HepG2 (cell line): Measurements from ENCODE around the gene CBFA2T2. TPM values are rescaled to one million over a fixed set of nuclear protein-coding genes. Genes with fewer than 3 reads are reported as not detected.

Experiments
- ATAC-seq: fragments of 200-7000 bp; cut with Tn5 transposase; 3 replicates; pipeline ENCODE4 v1.9.1; 2020; ENCODE audit warnings: mild to moderate bottlenecking, moderate library complexity
- BruUV-seq: library from RNA; stranded (reverse); fragments of 400-500 nt; replicated peaks from 2 replicates; lab custom pipeline; 2021; lab: Mats Ljungman, UMichigan
- CTCF ChIA-PET: fragments of 300-600 bp; formaldehyde crosslinking; extraction: SDS; loops from one replicate; lab custom pipeline; 2021; ENCODE audit warnings: low total read pairs, inconsistent platforms, low intra/inter-chr PET ratio; lab: Yijun Ruan, JAX
- POLR2A ChIA-PET: fragments of 350-600 bp; sonication (Branson Sonifier 250); formaldehyde crosslinking; loops from one replicate; lab custom pipeline; 2020; ENCODE audit warnings: antibody characterized with exemption, inconsistent platforms; lab: Yijun Ruan, JAX
- DNase-seq: peaks from one replicate; pipeline ENCODE4 v3.0.0-alpha.2; 2015; ENCODE audit warnings: low spot score
- FAIRE-seq: peaks from 3 replicates; lab custom pipeline; 2011; peaks lifted over from hg19 to GRCh38; lab: Jason Lieb, UNC
- H2AFZ ChIP-seq: one replicate; pipeline ENCODE4 v1.6.1; 2011; ENCODE audit warnings: low read length, inconsistent platforms
- H3K27ac ChIP-seq: fragments of 300-600 bp; 3 replicates; pipeline ENCODE4 v1.8.0; 2011; ENCODE audit warnings: mixed run types, mild to moderate bottlenecking, mixed read lengths, low read length, inconsistent platforms; ENCODE audit not compliant: insufficient read depth; ENCODE audit errors: extremely low read length
- H3K27me3 ChIP-seq, 2 experiments: fragments of 200-600 bp in 1 of 2; 2 replicates in 1 of 2; 3 replicates in 1 of 2; pipeline versions ENCODE4 v1.6.0 to v1.8.0; 2011; ENCODE audit warnings: low read length in 2 of 2, mild to moderate bottlenecking in 2 of 2, moderate library complexity in 2 of 2, inconsistent platforms in 1 of 2; ENCODE audit not compliant: insufficient read depth in 2 of 2, control insufficient read depth in 1 of 2
- H3K36me3 ChIP-seq, 2 experiments: fragments of 200-600 bp in 1 of 2; replicated peaks in 1 of 2; 2 replicates in 1 of 2; 3 replicates in 1 of 2; pipeline versions ENCODE4 v1.5.1 to v1.8.0; 2011; ENCODE audit warnings: low read length in 2 of 2, inconsistent platforms in 1 of 2; ENCODE audit not compliant: insufficient read depth in 2 of 2, control insufficient read depth in 1 of 2
- H3K4me1 ChIP-seq: 2 replicates; pipeline ENCODE4 v1.5.1; 2012; ENCODE audit warnings: low read length, inconsistent platforms; ENCODE audit not compliant: insufficient read depth
- H3K4me2 ChIP-seq: 2 replicates; pipeline ENCODE4 v1.6.0; 2011; ENCODE audit warnings: low read depth, low read length, inconsistent platforms
- H3K4me3 ChIP-seq, 3 experiments: fragments of 200-600 bp in 1 of 3; sonication (generic), shearing (Covaris generic) in 1 of 3; replicated peaks in 1 of 3; 2 replicates each; pipeline ENCODE4 v1.5.1; 2011 to 2016; ENCODE audit warnings: low read length in 3 of 3, inconsistent platforms in 2 of 3, low read depth in 2 of 3, mild to moderate bottlenecking in 2 of 3, control low read depth in 1 of 3, mixed read lengths in 1 of 3; ENCODE audit not compliant: insufficient read depth in 1 of 3
- H3K79me2 ChIP-seq: one replicate; pipeline ENCODE4 v1.6.1; 2011; ENCODE audit warnings: low read length, inconsistent platforms; ENCODE audit not compliant: insufficient read depth
- H3K9ac ChIP-seq: 2 replicates; pipeline ENCODE4 v1.6.0; 2011; ENCODE audit warnings: mild to moderate bottlenecking, low read depth, low read length, inconsistent platforms; ENCODE audit not compliant: insufficient read depth
- H3K9me3 ChIP-seq: 2 replicates; pipeline ENCODE4 v1.5.1; 2012; ENCODE audit warnings: mild to moderate bottlenecking, low read length
- H4K20me1 ChIP-seq: 2 replicates; pipeline ENCODE4 v1.6.0; 2011; ENCODE audit warnings: inconsistent platforms, mild to moderate bottlenecking, low read length, moderate library complexity; ENCODE audit not compliant: insufficient read depth
- MAFF ChIP-seq: IDR thresholded peaks from 2 replicates; pipeline ENCODE4 v1.6.1; 2011; ENCODE audit warnings: low read depth, low read length, improper control_type of control experiment
- REST ChIP-seq, 2 experiments: IDR thresholded peaks; 2 replicates each; pipeline ENCODE4 v1.6.1; 2011 to 2012; ENCODE audit warnings: low read length in 2 of 2, borderline replicate concordance in 1 of 2, low read depth in 1 of 2, mild to moderate bottlenecking in 1 of 2, moderate library complexity in 1 of 2
- TBL1XR1 ChIP-seq: fragments of 150-350 bp; IDR thresholded peaks from 2 replicates; pipeline ENCODE4 v1.6.1; 2014; ENCODE audit warnings: borderline replicate concordance, low read length; ENCODE audit not compliant: partially characterized antibody
- TCF7L2 ChIP-seq: IDR thresholded peaks from 2 replicates; pipeline ENCODE4 v1.6.1; 2011; ENCODE audit warnings: mild to moderate bottlenecking, low read depth, low read length, moderate library complexity
- TEAD2 ChIP-seq: sonication (generic); formaldehyde crosslinking; IDR thresholded peaks from 2 replicates; pipeline ENCODE4 v1.9.0; 2021; ENCODE audit warnings: missing genetic modification reagents
- ZNF556 ChIP-seq: sonication (generic); formaldehyde crosslinking; IDR thresholded peaks from 2 replicates; pipeline ENCODE4 v1.4.0; 2020; ENCODE audit warnings: mild to moderate bottlenecking, missing genetic modification reagents, borderline replicate concordance
- ZNF570 ChIP-seq: sonication (generic); formaldehyde crosslinking; IDR thresholded peaks from 2 replicates; pipeline ENCODE4 v1.4.0; 2020; ENCODE audit warnings: mild to moderate bottlenecking, missing genetic modification reagents, borderline replicate concordance
- ZNF7 ChIP-seq: IDR thresholded peaks from 2 replicates; pipeline ENCODE4 v1.6.1; 2016; ENCODE audit warnings: missing biosample characterization, missing genetic modification reagents
- ZNF768 ChIP-seq: sonication (generic); formaldehyde crosslinking; IDR thresholded peaks from 2 replicates; pipeline ENCODE4 v1.4.0; 2020; ENCODE audit warnings: missing genetic modification reagents
- WGBS: methylation state at CpG from one replicate; pipeline ENCODE4 v1.1.6; 2017; ENCODE audit warnings: low lambda C conversion rate; 5-methylcytosine and 5-hydroxymethylcytosine counted together
- in situ Hi-C: cut with HindIII; loops from 2 replicates; pipeline ENCODE4 v1.10.0; 2017; ENCODE audit warnings: low pct_unique_long_range_greater_than_20kb; ENCODE audit not compliant: extremely low pct_ligation_motif_present
- intact Hi-C: fragments of 100-400 bp; cut with micrococcal nuclease; formaldehyde crosslinking; loops from one replicate; pipeline ENCODE4 v1.10.0; 2022; ENCODE audit not compliant: unreplicated experiment
- polyA plus RNA-seq, 8 experiments: library from polyadenylated mRNA; depleted of rRNA in 3 of 8; stranded (reverse) in 7 of 8; unstranded in 1 of 8; fragments of >200 nt; fragmentation: Illumina TruSeq in 4 of 8; extraction: Trizol in 4 of 8; gene quantifications; 2 replicates each; pipeline versions ENCODE4 v1.2.1 to v1.2.3, GENCODE V29; 2011 to 2016; ENCODE audit warnings: low read depth in 4 of 8, missing spikeins in 1 of 8, mixed read lengths in 1 of 8; ENCODE audit not compliant: insufficient read depth in 1 of 8
- total RNA-seq, 5 experiments: library from RNA; depleted of rRNA; stranded (reverse); fragments of >200 nt; fragmentation: Illumina TruSeq; extraction: Trizol; gene quantifications; 2 replicates each; pipeline ENCODE4 v1.2.3, GENCODE V29; 2016; ENCODE audit warnings: low read depth in 1 of 5

Gene CBFA2T2
- total and polyA plus RNA-seq, 2 of the 13 experiments (the other 11 are each of a cell fraction or from before 2014, with no cell fraction given): 6.3 to 21.2 TPM

- no peak overlapping the region for H3K9ac ChIP-seq
- no peaks in the 10 kb centered on the region for H3K36me3 ChIP-seq
- H3K4me3 ChIP-seq: no peak overlapping the region
- ATAC-seq: no peak
- H3K9me3 ChIP-seq: no peaks in the 10 kb centered on the region
- H4K20me1 ChIP-seq: no peaks in the 10 kb centered on the region
- H3K4me2 ChIP-seq: no peak overlapping the region
- ChIA-PET CTCF (no interaction called here), POLR2A (no interaction called here)
- H3K27ac ChIP-seq: no peak overlapping the region
- DNase-seq: no peak
- BruUV-seq: no TSS peak
- H3K4me1 ChIP-seq: 0 out of 2 replicates have a peak, but pooled peaks cover 6% of the 10 kb centered on the region
- peaks cover 3% of the 10 kb centered on the region for H3K79me2 ChIP-seq
- in situ Hi-C loops: no loop called here
- H2AFZ ChIP-seq: no peak overlapping the region
- no peak for TF ChIP-seq TEAD2 (CRISPR knock-in tag)
- no peak for TF ChIP-seq TBL1XR1
- WGBS: 97% methylated on average over 3 of the region's 3 CpGs
- intact Hi-C loops: no loop called here
- FAIRE-seq: no peak
- no peaks in the 10 kb centered on the region for H3K27me3 ChIP-seq
These were observed 95.1 kb downstream of the CBFA2T2 start for GRCh38 chr20:33584976-33585375.

- no peaks in the 10 kb centered on the region for H3K36me3 ChIP-seq
- ATAC-seq (no peak), DNase-seq (no peak), FAIRE-seq (no peak)
- no peak overlapping the region for H2AFZ ChIP-seq
- TF ChIP-seq ZNF570 (CRISPR knock-in tag) (no peak), ZNF556 (no peak), TCF7L2 (no peak), REST (IDR thresholded peaks at IDR 0.05; ENCODE audit: borderline replicate concordance in 1 of 2, low read depth in 1 of 2, low read length in 2 of 2) (no peak), MAFF (no peak), ZNF7 (CRISPR knock-in tag) (no peak), ZNF768 (CRISPR knock-in tag) (no peak)
- H3K9me3 ChIP-seq: no peaks in the 10 kb centered on the region
- no peak overlapping the region for H3K27ac ChIP-seq
- 0 out of 2 replicates have a peak, but pooled peaks cover 6% of the 10 kb centered on the region for H3K4me1 ChIP-seq
- in situ Hi-C loops: no loop called here
- 95% methylated on average over 4 of the region's 4 CpGs for WGBS
- ChIA-PET POLR2A (interaction anchor here (1.7 kb wide), 1 partner anchor 9 kb away, joined by 4 read pairs; no protein-coding TSS in a partner anchor), CTCF (no interaction called here)
- H4K20me1 ChIP-seq: no peaks in the 10 kb centered on the region
- BruUV-seq: no TSS peak
- no peaks in the 10 kb centered on the region for H3K27me3 ChIP-seq
- H3K9ac ChIP-seq: no peak overlapping the region
- no peak overlapping the region for H3K4me3 ChIP-seq
- intact Hi-C loops: no loop called here
- no peak overlapping the region for H3K4me2 ChIP-seq
- H3K79me2 ChIP-seq: peaks cover 3% of the 10 kb centered on the region
These were observed 95.5 kb downstream of the CBFA2T2 start for GRCh38 chr20:33585413-33585812.
